Fibroblast of skin of left biceps (primary cell): Measurements from ENCODE around the gene RNLS.

Source experiments
- DNase-seq, 2 experiments: peaks; one replicate each; pipeline ENCODE4 v3.0.0-alpha.2; 2013; ENCODE audit warnings: low read depth in 2 of 2

Gene RNLS

GRCh38 chr10:88553116-88553752 lies 29.9 kb downstream of the RNLS start:
- DNase-seq, result peak in 1 of 2 experiments; percentile 45

DNA sequence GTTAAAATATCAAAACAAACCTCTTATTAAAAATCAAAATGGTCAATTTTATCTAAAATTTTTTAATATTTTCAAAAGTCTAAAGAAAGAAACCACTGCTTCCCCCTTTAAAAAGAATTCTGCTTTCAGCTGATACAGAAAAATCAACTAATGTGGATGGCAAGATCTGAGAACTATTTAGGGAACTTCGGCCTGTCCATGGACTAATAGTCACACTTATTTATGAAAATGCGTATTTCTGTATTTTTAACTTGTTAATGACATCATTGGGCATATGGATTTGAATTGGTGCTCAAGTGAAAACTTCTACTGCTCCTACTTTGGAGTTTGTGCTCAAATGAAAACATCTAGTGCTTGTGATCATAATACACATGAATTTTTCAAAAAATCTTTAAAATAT lies 31.9 kb downstream of the RNLS start:
- DNase-seq, result no peak

DNA sequence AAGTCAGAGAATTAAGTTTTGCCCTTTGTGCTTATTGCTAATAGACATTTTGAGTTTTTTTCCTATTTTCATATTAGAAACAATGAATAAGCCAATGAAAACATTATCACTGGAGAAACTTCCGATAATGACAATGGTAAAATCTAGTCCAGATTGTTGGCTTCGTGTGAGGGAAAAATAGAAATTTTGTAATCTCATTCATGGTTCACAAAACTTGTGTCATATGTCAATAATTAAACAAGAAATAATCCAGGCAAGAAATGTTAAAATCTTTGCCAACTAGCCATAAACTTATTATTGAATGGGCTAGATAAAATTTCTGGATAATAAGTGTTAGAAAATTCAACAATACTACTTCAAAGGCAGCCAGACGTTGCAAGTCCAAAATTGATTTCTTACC lies 36.6 kb downstream of the RNLS start:
- no peak for DNase-seq

- DNase-seq, result no peak
These were observed 37.8 kb downstream of the RNLS start for GRCh38 chr10:88545359-88545758.

DNA sequence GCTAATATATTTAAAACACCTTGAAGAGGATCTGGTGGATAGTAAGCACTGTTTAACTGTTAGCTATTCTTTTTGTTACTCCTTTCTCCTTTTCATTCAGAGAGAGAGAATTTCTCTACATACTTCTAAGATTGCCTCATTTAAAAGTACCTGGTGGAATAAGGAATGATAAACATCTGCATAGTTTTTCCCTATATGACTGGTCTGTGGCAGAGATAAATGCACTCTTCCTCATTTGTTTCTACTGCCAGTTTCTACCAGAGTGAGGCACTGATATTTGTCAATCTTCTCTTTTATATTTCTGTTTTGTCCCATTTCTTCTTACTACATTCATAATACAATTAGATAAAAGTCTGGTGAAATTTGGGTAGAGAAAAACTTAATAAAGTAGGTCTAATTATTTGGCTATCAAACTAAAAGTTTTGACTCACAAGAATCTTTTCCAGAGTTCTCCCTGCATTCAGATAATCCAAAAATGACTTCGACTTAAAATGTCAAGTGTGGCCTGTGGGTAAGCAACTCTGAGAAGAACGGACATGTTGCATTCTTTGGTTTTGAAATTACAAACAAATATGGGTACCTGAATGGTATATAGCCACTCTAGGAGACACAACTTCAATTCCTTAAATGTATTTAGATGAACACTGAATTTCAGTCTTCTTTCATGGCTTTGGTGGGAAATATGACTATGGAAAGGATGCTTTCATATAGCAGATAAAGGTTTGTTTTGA lies 38.8 kb downstream of the RNLS start:
- no peak for DNase-seq

DNA sequence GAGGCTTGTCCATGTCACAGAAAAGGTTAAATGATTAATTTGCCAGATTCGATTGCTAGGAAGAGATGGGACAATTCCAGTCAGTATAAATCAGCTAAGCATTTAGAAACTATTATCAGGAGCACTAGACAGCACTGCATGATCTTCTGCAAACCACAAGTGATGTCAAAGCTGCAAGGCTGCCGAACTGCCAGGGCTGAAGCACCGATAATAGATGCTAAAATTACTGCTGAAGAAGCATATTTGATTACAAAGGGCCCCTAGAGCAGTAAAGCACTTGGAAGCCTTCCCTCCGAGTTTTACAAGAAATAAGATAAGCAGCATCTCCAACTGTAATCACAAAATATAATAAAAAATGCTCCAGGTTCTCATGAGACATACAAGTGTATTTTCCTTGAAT lies 40.6 kb downstream of the RNLS start:
- no peak for DNase-seq

- DNase-seq, result no peak
These were observed 41.9 kb downstream of the RNLS start for GRCh38 chr10:88541116-88541626.

DNA sequence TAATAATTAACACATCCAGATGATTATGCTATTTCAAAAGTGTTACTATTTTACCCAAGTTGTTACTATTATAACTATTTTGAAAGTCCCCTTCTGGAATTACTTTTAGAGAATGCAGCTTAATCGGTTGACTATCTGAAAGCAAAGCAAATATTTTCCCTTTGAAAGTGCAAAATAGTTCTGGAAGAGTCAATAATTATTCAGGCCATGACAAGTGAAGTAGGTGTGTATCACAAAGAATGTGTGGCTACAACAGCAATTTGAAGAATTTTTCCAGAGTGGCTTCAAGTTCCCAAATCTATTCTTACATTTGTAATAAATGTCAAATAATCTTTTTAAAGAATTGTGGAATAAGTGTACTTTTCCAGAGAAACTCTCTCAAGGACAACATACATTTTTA lies 42.8 kb downstream of the RNLS start:
- DNase-seq, result no peak

- peak; percentile 83 to 86 for DNase-seq
These were observed 45.1 kb downstream of the RNLS start for GRCh38 chr10:88538048-88538447.

GRCh38 chr10:88537322-88537721 lies 45.8 kb downstream of the RNLS start:
- no peak for DNase-seq

GRCh38 chr10:88536437-88536836 lies 46.7 kb downstream of the RNLS start:
- no peak for DNase-seq

- DNase-seq, result no peak
These were observed 48.9 kb downstream of the RNLS start for GRCh38 chr10:88534072-88534665.

DNA sequence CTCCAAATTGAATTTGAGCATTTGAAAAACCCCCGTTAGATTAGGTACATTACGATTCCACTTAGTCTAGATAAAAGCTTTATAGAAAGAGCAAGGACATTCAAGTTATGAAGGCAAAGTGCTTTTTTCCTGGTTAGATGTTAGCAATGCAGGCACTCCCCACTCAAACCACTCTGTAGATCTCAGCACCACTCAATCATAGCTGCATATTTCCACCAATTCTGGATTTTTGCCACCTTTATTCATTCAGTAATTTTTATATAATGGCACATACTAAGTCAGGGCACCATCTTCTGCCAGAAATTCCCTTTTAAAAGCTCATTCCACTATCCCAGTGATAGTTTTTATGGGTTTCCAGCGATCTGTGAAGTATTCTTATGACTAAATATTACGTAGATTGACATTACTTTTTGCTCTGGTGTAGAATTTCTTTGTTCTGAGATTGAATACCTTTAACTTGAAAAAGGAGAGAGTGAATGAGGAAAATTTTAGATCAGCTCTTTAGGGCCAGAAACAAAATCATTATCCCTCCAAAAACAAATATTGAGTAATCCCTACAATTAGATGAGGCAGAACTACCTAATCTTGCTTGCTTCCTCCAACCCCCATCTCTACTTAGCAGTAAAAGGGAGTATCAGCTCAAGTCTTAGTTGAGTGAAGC lies 51.6 kb downstream of the RNLS start:
- no peak for DNase-seq

- DNase-seq, result no peak
These were observed 52.3 kb downstream of the RNLS start for GRCh38 chr10:88530629-88531391.

- no peak for DNase-seq
These were observed 53.0 kb downstream of the RNLS start for GRCh38 chr10:88530093-88530492.

- DNase-seq, result peak; percentile 66
These were observed 54.1 kb downstream of the RNLS start for GRCh38 chr10:88528806-88529570.

GRCh38 chr10:88528201-88528600 lies 54.9 kb downstream of the RNLS start:
- peak in 1 of 2 experiments; percentile 34 for DNase-seq

DNA sequence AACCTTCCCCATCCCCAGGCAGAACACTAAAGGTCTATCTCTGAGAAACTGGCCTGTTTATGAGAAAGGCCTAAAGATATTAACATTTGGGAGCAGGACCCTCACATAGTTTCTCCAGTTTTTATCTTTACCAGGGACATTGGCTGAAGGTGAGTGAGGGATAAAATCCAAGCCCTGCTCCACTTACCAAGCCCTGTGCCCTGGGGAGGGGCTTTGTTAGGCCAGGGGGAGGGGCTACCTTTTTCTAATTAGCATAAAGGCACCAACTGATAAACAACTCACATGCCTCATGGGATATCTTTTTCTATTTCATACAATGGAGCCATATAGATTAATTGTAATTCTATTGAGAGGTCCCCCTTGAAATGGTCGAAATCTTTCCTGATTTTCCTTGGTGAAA lies 55.9 kb downstream of the RNLS start:
- no peak for DNase-seq

DNA sequence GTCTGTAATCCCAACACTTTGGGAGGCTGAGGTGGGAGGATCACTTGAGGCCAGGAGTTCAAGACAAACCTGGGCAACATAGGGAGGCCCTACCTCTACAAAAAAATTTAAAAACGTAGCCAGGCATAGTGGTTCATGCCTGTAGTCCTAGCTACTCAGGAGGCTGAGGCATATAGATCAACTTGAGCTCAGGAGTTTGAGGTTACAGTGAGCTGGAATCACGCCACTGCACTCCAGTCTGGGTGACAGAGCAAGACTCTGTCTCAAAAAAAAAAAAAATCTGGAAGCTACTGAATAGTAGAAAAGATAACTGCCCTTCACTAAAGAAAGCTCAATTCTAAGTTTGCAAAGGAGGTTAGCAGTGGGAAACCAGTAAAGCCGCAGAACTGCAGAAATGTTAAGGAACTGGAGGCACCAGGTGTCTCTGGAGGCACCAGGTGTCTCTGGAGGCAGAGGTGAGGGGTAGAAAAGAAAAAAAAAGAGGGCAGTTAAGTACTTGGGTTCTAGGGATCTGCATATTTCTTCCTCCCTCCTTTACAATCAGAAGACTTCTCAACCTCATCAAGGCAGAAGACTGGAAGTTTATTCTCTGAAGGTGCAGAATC lies 56.5 kb downstream of the RNLS start:
- no peak for DNase-seq

DNA sequence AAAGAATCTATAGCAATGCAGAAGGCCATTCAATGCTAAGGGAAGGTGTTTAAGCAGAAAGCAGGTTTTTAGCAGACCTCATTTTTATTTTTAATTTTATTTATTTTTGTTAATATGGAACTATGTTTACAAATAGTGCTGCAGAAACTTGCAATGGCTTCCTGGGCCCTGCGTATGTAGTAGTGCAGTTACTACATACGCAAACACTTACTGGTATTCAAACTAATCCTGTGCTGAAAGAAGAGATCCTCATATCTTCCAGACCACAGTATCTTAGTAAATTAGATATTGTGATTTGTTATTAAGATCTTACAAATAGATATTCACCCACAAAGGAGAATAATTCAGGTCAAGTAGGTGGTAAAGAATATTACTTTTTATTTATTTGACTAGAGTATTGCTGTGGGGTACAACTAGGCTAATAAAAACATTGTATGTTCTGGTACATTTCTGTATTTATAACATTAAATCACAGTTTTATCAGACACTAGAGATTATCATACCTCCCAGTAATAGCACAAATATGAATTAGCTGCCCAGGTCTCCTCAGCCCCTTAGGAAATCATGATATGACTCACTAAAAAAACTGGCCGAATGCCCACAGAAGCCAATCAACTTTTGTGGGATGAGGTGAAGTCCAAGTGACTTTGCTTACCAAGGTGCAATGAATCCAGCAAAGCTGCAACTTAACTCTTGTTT lies 57.6 kb downstream of the RNLS start:
- no peak for DNase-seq
